SK-N-SH (cell line): Measurements from ENCODE around the gene NDEL1. TPM values are rescaled to one million over a fixed set of nuclear protein-coding genes. Genes with fewer than 3 reads are reported as not detected.

Experiments
- CTCF ChIA-PET: fragments of 300-600, 350-600 bp; formaldehyde crosslinking; extraction: SDS; loops from one replicate; lab custom pipeline; 2021; lab: Yijun Ruan, JAX
- POLR2A ChIA-PET: fragments of 350-600 bp; sonication (Branson Sonifier 250); formaldehyde crosslinking; extraction: SDS; loops from one replicate; lab custom pipeline; 2020; ENCODE audit warnings: antibody characterized with exemption, inconsistent platforms; lab: Yijun Ruan, JAX
- DNase-seq: peaks from one replicate; pipeline ENCODE4 v3.0.0; 2012
- H2AFZ ChIP-seq: fragments of 200-600 bp; sonication (generic); 2 replicates; pipeline ENCODE4 v1.8.1; 2016; ENCODE audit warnings: antibody characterized with exemption, mild to moderate bottlenecking, low read depth
- H3F3A ChIP-seq: fragments of 200-600 bp; sonication (generic); replicated peaks from 2 replicates; pipeline ENCODE3; 2016; ENCODE audit warnings: antibody characterized with exemption, mild to moderate bottlenecking; ENCODE audit not compliant: insufficient read depth
- H3K27ac ChIP-seq, 2 experiments: fragments of 200-500 bp in 1 of 2; fragments of 200-600 bp in 1 of 2; sonication (Bioruptor generic) in 1 of 2; sonication (generic), shearing (Covaris generic) in 1 of 2; 2 replicates each; pipeline versions ENCODE4 v1.5.1 to v1.6.1; 2014 to 2016; ENCODE audit warnings: low read depth in 2 of 2, inconsistent platforms in 1 of 2, low read length in 1 of 2, mild to moderate bottlenecking in 1 of 2, mixed read lengths in 1 of 2
- H3K27me3 ChIP-seq: fragments of 200-600 bp; sonication (generic), shearing (Covaris generic); 2 replicates; pipeline ENCODE4 v1.6.1; 2016; ENCODE audit warnings: mixed run types; ENCODE audit not compliant: insufficient read depth
- H3K36me3 ChIP-seq, 2 experiments: fragments of 200-500 bp in 1 of 2; fragments of 200-600 bp in 1 of 2; sonication (Bioruptor generic) in 1 of 2; sonication (generic) in 1 of 2; replicated peaks in 1 of 2; 2 replicates each; pipeline versions ENCODE3 to v1.5.1; 2014 to 2016; ENCODE audit warnings: low read length in 1 of 2, mild to moderate bottlenecking in 1 of 2; ENCODE audit not compliant: insufficient read depth in 2 of 2, control insufficient read depth in 1 of 2
- H3K4me1 ChIP-seq, 2 experiments: fragments of 200-500 bp in 1 of 2; fragments of 200-600 bp in 1 of 2; sonication (Bioruptor generic) in 1 of 2; sonication (generic), shearing (Covaris generic) in 1 of 2; 2 replicates each; pipeline versions ENCODE4 v1.5.1 to v1.6.1; 2014 to 2016; ENCODE audit warnings: low read depth in 1 of 2, low read length in 1 of 2, mixed run types in 1 of 2; ENCODE audit not compliant: insufficient read depth in 2 of 2, control insufficient read depth in 1 of 2
- H3K4me2 ChIP-seq: fragments of 200-600 bp; sonication (generic), shearing (Covaris generic); 2 replicates; pipeline ENCODE4 v1.6.1; 2017; ENCODE audit warnings: mixed run types
- H3K4me3 ChIP-seq, 2 experiments: fragments of 200-500 bp in 1 of 2; fragments of 200-600 bp in 1 of 2; sonication (Bioruptor generic) in 1 of 2; sonication (generic), shearing (Covaris generic) in 1 of 2; 2 replicates each; pipeline versions ENCODE4 v1.5.1 to v1.8.1; 2014 to 2016; ENCODE audit warnings: low read depth in 2 of 2, inconsistent platforms in 1 of 2, low read length in 1 of 2, mild to moderate bottlenecking in 1 of 2, mixed read lengths in 1 of 2, moderate library complexity in 1 of 2
- H3K79me2 ChIP-seq: fragments of 200-600 bp; sonication (generic); 2 replicates; pipeline ENCODE4 v1.8.1; 2017; ENCODE audit warnings: mild to moderate bottlenecking; ENCODE audit not compliant: insufficient read depth
- H3K9ac ChIP-seq: fragments of 200-600 bp; sonication (generic); 2 replicates; pipeline ENCODE4 v1.6.1; 2017; ENCODE audit warnings: mixed run types
- H3K9me2 ChIP-seq: fragments of 200-600 bp; sonication (generic); 2 replicates; pipeline ENCODE4 v1.6.1; 2017; ENCODE audit warnings: mixed run types
- H3K9me3 ChIP-seq: fragments of 200-600 bp; sonication (generic); 2 replicates; pipeline ENCODE4 v1.6.1; 2017; ENCODE audit warnings: mixed run types, mild to moderate bottlenecking, moderate library complexity
- H4K20me1 ChIP-seq: fragments of 200-600 bp; sonication (generic); 2 replicates; pipeline ENCODE4 v1.6.1; 2017; ENCODE audit warnings: mild to moderate bottlenecking, mixed run types; ENCODE audit not compliant: insufficient read depth
- EZH2phosphoT487 ChIP-seq: fragments of 200-600 bp; sonication (generic); IDR thresholded peaks from 2 replicates; pipeline ENCODE4 v1.6.1; 2017; ENCODE audit warnings: low read depth, mixed run types, mild to moderate bottlenecking, antibody characterized with exemption, moderate library complexity, borderline replicate concordance
- FOSL2 ChIP-seq: IDR thresholded peaks from 2 replicates; pipeline ENCODE4 v1.4.0; 2012; ENCODE audit warnings: low read depth, mild to moderate bottlenecking, moderate library complexity, borderline replicate concordance
- FOXJ3 ChIP-seq: sonication (generic); formaldehyde crosslinking; IDR thresholded peaks from 2 replicates; pipeline ENCODE4 v1.5.1; 2020; ENCODE audit warnings: mild to moderate bottlenecking, missing genetic modification reagents
- GABPA ChIP-seq: IDR thresholded peaks from 2 replicates; pipeline ENCODE4 v1.4.0; 2012; ENCODE audit warnings: low read depth, mild to moderate bottlenecking
- GATA2 ChIP-seq: sonication (generic); formaldehyde crosslinking; IDR thresholded peaks from 2 replicates; pipeline ENCODE4 v1.5.0; 2020; ENCODE audit warnings: mild to moderate bottlenecking, missing genetic modification reagents
- JUND ChIP-seq: IDR thresholded peaks from 2 replicates; pipeline ENCODE4 v1.4.0; 2012
- NFIC ChIP-seq: IDR thresholded peaks from 2 replicates; pipeline ENCODE4 v1.4.0; 2012; ENCODE audit warnings: borderline replicate concordance
- NRF1 ChIP-seq: IDR thresholded peaks from 2 replicates; pipeline ENCODE4 v1.6.1; 2012; ENCODE audit warnings: low read depth, mild to moderate bottlenecking, low read length
- RAD21 ChIP-seq: IDR thresholded peaks from 2 replicates; pipeline ENCODE4 v1.6.1; 2012; ENCODE audit warnings: mild to moderate bottlenecking, low read length
- SIN3A ChIP-seq: IDR thresholded peaks from 2 replicates; pipeline ENCODE4 v1.6.1; 2012; ENCODE audit warnings: low read depth, mild to moderate bottlenecking, low read length, moderate library complexity, borderline replicate concordance
- SMC3 ChIP-seq: IDR thresholded peaks from 2 replicates; pipeline ENCODE4 v1.6.1; 2012; ENCODE audit warnings: low read depth, low read length, improper control_type of control experiment
- TAF1 ChIP-seq: IDR thresholded peaks from 2 replicates; pipeline ENCODE4 v1.6.1; 2012; ENCODE audit warnings: low read depth, mild to moderate bottlenecking, low read length, moderate library complexity, borderline replicate concordance
- TCF12 ChIP-seq: IDR thresholded peaks from 2 replicates; pipeline ENCODE4 v1.4.0; 2012
- WGBS: methylation state at CpG from one replicate; pipeline ENCODE4 v1.1.6; 2017; ENCODE audit warnings: low lambda C conversion rate; 5-methylcytosine and 5-hydroxymethylcytosine counted together
- polyA plus RNA-seq, 3 experiments: library from polyadenylated mRNA; depleted of rRNA; stranded (reverse); fragments of >200 nt; gene quantifications; 2 replicates each; pipeline ENCODE4 v1.2.3, GENCODE V29; 2012
- TF ChIP-seq, protein P1 (sequence below): fragments of 150-350 bp; IDR thresholded peaks from 2 replicates; pipeline ENCODE4 v1.6.1; 2017; ENCODE audit warnings: antibody characterized with exemption, low read length, low read depth, borderline replicate concordance
- TF ChIP-seq, protein P2 (sequence below): IDR thresholded peaks from 2 replicates; pipeline ENCODE4; 2012
- TF ChIP-seq, protein P3 (sequence below): IDR thresholded peaks from 2 replicates; pipeline ENCODE4 v1.4.0; 2012; ENCODE audit warnings: low read depth, borderline replicate concordance

NDEL1 gene
- polyA plus RNA-seq, 1 of the 3 experiments (the other 2 are of a cell fraction): 49.5 TPM

DNA sequence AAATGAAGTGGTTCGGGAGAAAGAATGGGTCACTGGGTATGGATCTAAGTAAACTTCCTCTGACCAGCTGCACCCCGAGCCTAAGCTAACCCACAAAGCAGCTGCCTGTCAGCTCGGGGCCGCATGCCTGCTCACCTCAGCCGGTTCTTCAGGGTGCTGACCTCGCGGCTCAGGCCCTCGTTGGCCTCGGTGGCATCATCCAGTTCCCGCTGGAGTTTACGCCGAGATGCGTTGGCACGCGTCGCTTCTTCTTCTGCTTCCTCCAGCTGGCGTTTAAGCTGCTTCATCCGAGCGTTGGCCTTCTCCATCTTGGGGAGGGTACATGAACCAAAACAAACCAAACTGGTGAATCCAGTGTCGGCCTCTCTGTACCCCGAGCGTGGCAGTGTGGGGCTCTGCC lies 41.1 kb downstream of the NDEL1 start (continued):
- TF ChIP-seq, protein P1, sequence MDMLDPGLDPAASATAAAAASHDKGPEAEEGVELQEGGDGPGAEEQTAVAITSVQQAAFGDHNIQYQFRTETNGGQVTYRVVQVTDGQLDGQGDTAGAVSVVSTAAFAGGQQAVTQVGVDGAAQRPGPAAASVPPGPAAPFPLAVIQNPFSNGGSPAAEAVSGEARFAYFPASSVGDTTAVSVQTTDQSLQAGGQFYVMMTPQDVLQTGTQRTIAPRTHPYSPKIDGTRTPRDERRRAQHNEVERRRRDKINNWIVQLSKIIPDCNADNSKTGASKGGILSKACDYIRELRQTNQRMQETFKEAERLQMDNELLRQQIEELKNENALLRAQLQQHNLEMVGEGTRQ: no peak
- no peak for TF ChIP-seq JUND
- TF ChIP-seq, protein P2, sequence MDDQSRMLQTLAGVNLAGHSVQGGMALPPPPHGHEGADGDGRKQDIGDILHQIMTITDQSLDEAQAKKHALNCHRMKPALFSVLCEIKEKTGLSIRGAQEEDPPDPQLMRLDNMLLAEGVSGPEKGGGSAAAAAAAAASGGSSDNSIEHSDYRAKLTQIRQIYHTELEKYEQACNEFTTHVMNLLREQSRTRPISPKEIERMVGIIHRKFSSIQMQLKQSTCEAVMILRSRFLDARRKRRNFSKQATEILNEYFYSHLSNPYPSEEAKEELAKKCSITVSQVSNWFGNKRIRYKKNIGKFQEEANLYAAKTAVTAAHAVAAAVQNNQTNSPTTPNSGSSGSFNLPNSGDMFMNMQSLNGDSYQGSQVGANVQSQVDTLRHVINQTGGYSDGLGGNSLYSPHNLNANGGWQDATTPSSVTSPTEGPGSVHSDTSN: no peak
- no peak for TF ChIP-seq SMC3
- TF ChIP-seq NFIC: no peak
- no peak for TF ChIP-seq TAF1
- no peak for TF ChIP-seq RAD21
- no peak for TF ChIP-seq SIN3A
- TF ChIP-seq GATA2: no peak
- TF ChIP-seq EZH2phosphoT487: no peak

DNA sequence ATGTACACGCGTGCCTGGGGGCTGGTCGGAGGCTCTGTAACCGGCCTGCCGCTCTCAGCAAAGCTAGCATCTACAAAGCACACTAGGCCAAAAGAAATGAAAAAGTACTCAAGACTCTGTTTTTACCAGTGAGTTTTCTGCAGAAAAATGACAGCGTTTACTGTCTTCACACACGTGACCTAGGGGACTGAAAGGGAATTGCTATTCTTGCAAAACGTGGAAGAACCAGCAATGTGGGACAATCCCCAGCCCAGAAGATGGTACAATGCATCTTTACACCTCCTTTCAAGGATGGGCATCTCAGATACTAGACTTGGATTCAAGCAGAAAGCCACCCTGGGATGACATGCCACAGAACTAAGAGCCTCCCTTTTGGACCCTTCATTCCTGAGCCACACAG lies 41.5 kb downstream of the NDEL1 start:
- Histone ChIP-seq H4K20me1 (no peaks in the 10 kb centered on the region), H3K27ac (no peak overlapping the region), H3F3A (peaks cover 31% of the 10 kb centered on the region), H3K36me3 (peaks cover 53 to 85% of the 10 kb centered on the region in 2 experiments), H3K27me3 (no peaks in the 10 kb centered on the region), H2AFZ (no peak overlapping the region), H3K79me2 (no peaks in the 10 kb centered on the region), H3K4me2 (no peak overlapping the region), H3K4me3 (no peak overlapping the region), H3K9me2 (no peaks in the 10 kb centered on the region), H3K9ac (no peak overlapping the region), H3K4me1 (no peaks in the 10 kb centered on the region), H3K9me3 (no peaks in the 10 kb centered on the region)
- 93% methylated on average over 8 of the region's 8 CpGs for WGBS
- ChIA-PET POLR2A (no interaction called here), CTCF (interaction anchor here (0.8 to 1.3 kb wide), 2 partner anchors 13 to 269 kb away, joined by 3 read pairs; no protein-coding TSS in a partner anchor)
- DNase-seq: no peak
- TF ChIP-seq GABPA: no peak
- TF ChIP-seq, protein P3, sequence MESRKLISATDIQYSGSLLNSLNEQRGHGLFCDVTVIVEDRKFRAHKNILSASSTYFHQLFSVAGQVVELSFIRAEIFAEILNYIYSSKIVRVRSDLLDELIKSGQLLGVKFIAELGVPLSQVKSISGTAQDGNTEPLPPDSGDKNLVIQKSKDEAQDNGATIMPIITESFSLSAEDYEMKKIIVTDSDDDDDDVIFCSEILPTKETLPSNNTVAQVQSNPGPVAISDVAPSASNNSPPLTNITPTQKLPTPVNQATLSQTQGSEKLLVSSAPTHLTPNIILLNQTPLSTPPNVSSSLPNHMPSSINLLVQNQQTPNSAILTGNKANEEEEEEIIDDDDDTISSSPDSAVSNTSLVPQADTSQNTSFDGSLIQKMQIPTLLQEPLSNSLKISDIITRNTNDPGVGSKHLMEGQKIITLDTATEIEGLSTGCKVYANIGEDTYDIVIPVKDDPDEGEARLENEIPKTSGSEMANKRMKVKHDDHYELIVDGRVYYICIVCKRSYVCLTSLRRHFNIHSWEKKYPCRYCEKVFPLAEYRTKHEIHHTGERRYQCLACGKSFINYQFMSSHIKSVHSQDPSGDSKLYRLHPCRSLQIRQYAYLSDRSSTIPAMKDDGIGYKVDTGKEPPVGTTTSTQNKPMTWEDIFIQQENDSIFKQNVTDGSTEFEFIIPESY: no peak
- TF ChIP-seq, protein P1: no peak
- no peak for TF ChIP-seq TAF1
- no peak for TF ChIP-seq TCF12
- TF ChIP-seq NRF1: no peak
- no peak for TF ChIP-seq FOXJ3 (CRISPR knock-in tag)
- TF ChIP-seq FOSL2: no peak
